NCI-H1048 (cell line): ENCODE results near the gene CELA2A.
"Not testable (repeated sequence)": the region's sequence is repeated elsewhere in the genome, so short reads cannot be mapped to it uniquely, and the experiment has no call there.

Experiments used
- DNase-seq: peaks from one replicate; lab custom pipeline; 2025; lab: John Stamatoyannopoulos, UW

CELA2A gene

GRCh38 chr1:15445390-15446122 is 11.0 kb upstream of the CELA2A start:
- no peak for DNase-seq

- DNase-seq = no peak
Observed at GRCh38 chr1:15446212-15446611, 10.3 kb upstream of the CELA2A start.

GRCh38 chr1:15448877-15449462 is 7.6 kb upstream of the CELA2A start:
- no peak for DNase-seq

DNA sequence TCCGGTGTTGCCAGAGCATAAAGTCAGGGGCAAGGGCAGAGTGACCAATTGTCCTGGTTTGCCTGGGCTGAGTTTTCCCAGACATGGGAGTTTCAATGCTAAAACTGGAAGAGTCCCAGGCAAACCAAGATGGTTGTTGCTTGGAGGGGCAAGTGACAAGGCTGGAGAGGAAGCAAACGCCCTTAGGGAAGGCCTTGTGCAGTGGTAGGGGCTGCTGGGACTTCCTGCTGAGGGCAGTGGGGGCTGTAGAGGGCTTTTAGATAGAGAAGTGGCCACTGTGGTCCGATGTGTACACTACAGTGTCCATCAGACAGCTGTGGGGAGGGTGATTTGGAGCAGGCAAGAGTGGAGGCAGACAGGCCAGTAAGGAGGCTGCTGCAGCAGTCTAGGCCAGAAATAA is 7.0 kb upstream of the CELA2A start:
- no peak for DNase-seq

DNA sequence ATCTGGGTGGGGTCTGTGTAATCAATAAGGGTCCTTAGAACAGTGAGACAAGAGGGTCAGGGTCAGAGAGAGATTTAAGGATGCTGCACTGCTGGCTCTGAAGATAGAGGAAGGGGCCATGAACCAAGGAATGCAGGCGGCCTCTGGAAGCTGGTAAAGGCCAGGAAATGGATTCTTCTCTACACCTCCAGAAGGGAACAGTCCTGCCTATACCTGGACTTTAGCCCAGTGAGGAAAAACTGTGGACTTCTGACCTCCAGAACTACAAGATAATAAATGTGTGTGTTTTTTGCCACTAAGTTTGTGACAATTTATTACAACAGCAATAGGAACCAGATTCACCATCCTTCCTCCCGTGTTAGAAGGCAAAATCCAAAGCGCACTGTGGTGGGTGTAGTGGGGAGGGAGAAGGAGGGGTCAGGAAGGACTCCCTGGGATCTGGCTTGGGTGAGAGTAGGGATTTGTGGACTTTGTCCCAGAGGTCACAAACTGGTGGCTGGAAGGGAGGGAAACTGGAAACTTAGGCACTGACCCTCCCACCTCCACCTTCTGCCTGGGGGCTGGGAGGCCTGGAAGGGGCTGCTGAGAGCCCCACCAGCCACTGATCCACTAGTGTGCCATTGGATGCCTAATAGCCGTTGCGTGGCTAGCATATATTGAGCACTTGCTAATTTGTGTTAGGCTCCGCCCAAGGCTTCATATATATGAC is 5.4 kb upstream of the CELA2A start:
- no peak for DNase-seq

GRCh38 chr1:15452216-15452615 is 4.3 kb upstream of the CELA2A start:
- DNase-seq = no peak

GRCh38 chr1:15452866-15453571 is 3.5 kb upstream of the CELA2A start:
- no peak for DNase-seq

DNA sequence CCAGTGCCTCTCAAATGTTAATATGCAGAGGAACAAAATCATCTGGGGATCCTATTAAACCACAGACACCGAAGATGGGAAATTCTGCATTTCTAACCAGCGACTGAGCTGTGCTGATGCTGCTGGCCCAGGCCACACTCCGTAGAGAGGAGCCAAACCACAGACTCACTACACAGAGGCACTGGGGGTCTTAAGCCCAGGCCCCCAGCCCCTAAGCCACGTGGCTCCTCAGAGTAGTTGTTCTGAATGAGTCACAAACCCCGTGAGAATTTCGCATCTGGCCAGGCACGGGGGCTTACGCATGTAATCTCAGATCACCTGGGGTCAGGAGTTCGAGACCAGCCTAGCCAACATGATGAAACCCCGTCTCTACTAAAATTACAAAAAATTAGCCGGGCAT is 2.8 kb upstream of the CELA2A start:
- DNase-seq = no peak

- DNase-seq = no peak
Observed at GRCh38 chr1:15454256-15454655, 2.3 kb upstream of the CELA2A start.

DNA sequence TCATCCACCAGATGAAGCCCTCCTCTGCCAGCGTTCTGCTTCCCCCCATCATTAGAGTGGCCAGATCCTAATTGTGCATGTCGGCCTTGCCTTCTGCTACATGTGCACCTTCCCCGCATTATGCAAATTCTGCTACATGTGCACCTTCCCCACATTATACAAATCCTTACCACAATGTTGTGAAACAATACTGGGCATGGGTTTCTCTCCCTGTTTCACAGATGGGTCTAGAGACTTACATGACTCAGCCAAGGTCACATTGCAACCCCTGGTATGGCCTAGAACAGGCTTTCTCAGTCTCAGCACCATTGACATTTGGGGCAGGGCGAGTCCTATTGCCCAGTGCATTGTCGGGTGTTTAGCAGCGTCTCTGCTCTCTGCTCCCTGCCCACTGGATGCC is 1.0 kb upstream of the CELA2A start:
- DNase-seq = no peak

DNA sequence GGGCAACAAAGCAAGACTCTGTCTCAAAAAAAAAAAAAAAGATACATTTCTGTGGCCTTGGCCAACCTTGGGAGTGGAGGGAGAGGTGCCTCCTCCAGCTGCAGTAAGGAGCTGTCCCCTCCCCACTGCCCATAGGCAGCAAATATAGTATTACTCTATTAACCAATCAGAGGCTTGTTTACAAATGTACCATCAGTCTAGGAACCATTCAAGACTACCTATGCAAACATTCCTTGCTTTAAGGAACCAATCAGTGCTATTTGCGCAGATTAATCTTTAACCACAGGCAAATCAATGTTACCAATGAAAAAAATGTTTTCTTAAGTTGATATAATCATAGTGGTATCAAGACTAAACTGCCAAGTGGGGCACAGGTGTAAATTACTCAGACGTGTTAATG is 1.1 kb downstream of the CELA2A start:
- DNase-seq = no peak

- not testable (repeated sequence) for DNase-seq
Observed at GRCh38 chr1:15458388-15458787, 1.9 kb downstream of the CELA2A start.

- no peak for DNase-seq
Observed at GRCh38 chr1:15459771-15460707, 3.5 kb downstream of the CELA2A start.

DNA sequence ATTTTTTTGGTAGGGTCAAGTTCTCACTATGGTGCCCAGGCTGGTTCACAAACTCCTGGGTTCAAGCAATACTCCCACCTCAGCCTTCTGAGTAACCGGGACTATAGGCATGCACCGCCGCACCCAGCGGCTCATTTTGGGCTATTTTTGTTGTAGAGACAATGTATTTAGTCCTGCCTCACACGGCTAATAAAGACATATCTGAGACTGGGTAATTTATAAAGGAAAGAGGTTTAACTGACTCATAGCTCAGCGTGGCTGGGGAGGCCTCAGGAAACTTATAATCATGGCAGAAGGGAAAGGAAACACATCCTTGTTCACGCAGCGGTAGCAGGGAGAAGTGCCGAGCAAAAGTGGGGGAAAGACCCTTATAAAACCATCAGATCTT is 4.2 kb downstream of the CELA2A start:
- DNase-seq = no peak

- DNase-seq = not testable (repeated sequence)
Observed at GRCh38 chr1:15463064-15463800, 6.7 kb downstream of the CELA2A start.

DNA sequence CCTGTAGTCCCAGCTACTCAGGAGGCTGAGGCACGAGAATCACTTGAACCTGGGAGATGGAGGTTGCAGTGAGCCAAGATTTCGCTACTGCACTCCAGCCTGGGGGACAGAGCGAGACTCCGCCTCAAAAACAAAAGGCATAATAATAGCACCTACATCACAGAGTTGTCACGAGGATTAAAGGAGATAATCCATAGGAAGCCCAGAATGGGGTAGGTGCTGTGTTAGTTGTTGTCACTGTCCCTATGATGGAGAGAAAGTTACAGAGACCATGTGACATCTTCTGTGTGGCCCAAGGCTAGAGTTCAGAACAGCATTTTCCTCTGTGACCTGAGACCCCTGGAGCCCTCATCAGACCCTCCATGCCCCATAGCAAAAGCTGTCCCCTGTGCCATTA is 7.4 kb downstream of the CELA2A start:
- not testable (repeated sequence) for DNase-seq

- DNase-seq = no peak
Observed at GRCh38 chr1:15465674-15466073, 9.1 kb downstream of the CELA2A start.

GRCh38 chr1:15466955-15467625 is 10.6 kb downstream of the CELA2A start:
- DNase-seq = not testable (repeated sequence)

- DNase-seq = no peak
Observed at GRCh38 chr1:15468145-15468544, 11.6 kb downstream of the CELA2A start.

DNA sequence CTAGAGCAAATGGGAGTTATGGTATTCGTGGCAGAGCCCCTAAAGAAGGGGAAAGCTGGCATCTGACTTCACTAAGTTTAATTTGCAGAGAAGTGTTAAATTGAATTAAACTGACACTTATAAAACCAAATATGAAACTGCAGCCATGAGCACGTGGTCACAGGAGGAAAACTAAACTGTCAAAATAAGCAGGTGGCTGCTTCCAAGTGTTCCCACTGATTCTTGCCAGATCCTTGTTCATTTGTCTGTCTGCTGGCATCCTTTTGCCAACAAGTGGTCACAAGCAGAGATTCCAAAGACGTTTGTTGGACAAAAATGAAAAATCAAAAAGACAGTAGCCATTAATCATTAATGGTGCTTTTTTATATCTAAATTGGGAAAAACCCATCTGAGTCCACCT is 12.8 kb downstream of the CELA2A start:
- no peak for DNase-seq
